HG03175 (cell line): Measurements from ENCODE around the gene GALNT3.

Experiments used
- ATAC-seq: cut with Tn5 transposase; IDR thresholded peaks from one replicate; pipeline ENCODE4 v1.9.1; 2021; ENCODE audit warnings: mild to moderate bottlenecking, moderate library complexity; ENCODE audit not compliant: unreplicated experiment

GALNT3 gene

GRCh38 chr2:165796819-165797530 is 2.9 kb upstream of the GALNT3 start:
- ATAC-seq, result no peak

- ATAC-seq, result no peak
These were observed 2.1 kb upstream of the GALNT3 start for GRCh38 chr2:165796129-165796528.

- peak; percentile 20 for ATAC-seq
These were observed 964 bp upstream of the GALNT3 start for GRCh38 chr2:165795011-165795410.

GRCh38 chr2:165794536-165794928 is 485 bp upstream of the GALNT3 start:
- ATAC-seq, result peak; percentile 97

GRCh38 chr2:165793161-165793778 is 777 bp downstream of the GALNT3 start:
- ATAC-seq, result peak; percentile 1

GRCh38 chr2:165792104-165792454 is 2.0 kb downstream of the GALNT3 start:
- no peak for ATAC-seq

- ATAC-seq, result no peak
These were observed 2.5 kb downstream of the GALNT3 start for GRCh38 chr2:165791421-165792103.

- no peak for ATAC-seq
These were observed 3.6 kb downstream of the GALNT3 start for GRCh38 chr2:165790466-165790865.

GRCh38 chr2:165787334-165787733 is 6.7 kb downstream of the GALNT3 start:
- ATAC-seq, result no peak

GRCh38 chr2:165779706-165780105 is 14.3 kb downstream of the GALNT3 start:
- no peak for ATAC-seq

GRCh38 chr2:165778653-165779451 is 15.2 kb downstream of the GALNT3 start:
- peak; percentile 53 for ATAC-seq

GRCh38 chr2:165778187-165778556 is 15.9 kb downstream of the GALNT3 start:
- ATAC-seq, result no peak

- ATAC-seq, result no peak
These were observed 16.4 kb downstream of the GALNT3 start for GRCh38 chr2:165777522-165778186.

- ATAC-seq, result no peak
These were observed 17.3 kb downstream of the GALNT3 start for GRCh38 chr2:165776796-165777195.

GRCh38 chr2:165776013-165776412 is 18.0 kb downstream of the GALNT3 start:
- no peak for ATAC-seq

GRCh38 chr2:165773684-165774083 is 20.4 kb downstream of the GALNT3 start:
- no peak for ATAC-seq

GRCh38 chr2:165772183-165772582 is 21.9 kb downstream of the GALNT3 start:
- ATAC-seq, result no peak

- no peak for ATAC-seq
These were observed 27.6 kb downstream of the GALNT3 start for GRCh38 chr2:165766326-165766927.

- ATAC-seq, result no peak
These were observed 31.3 kb downstream of the GALNT3 start for GRCh38 chr2:165762723-165763122.

- ATAC-seq, result no peak
These were observed 36.0 kb downstream of the GALNT3 start for GRCh38 chr2:165757906-165758675.
